ENCODE results near the gene TOP3B. TPM values are rescaled to one million over a fixed set of nuclear protein-coding genes. Genes with fewer than 3 reads are reported as not detected.
A peak's percentile ranks its signal among the peaks of the same experiment; 100 is the strongest.

The TOP3B gene
- total and polyA plus RNA-seq, 9 of the 15 experiments (the other 6 are each of a cell fraction or from before 2014, with no cell fraction given), result 3.0 to 188 (median 112) TPM

DNA sequence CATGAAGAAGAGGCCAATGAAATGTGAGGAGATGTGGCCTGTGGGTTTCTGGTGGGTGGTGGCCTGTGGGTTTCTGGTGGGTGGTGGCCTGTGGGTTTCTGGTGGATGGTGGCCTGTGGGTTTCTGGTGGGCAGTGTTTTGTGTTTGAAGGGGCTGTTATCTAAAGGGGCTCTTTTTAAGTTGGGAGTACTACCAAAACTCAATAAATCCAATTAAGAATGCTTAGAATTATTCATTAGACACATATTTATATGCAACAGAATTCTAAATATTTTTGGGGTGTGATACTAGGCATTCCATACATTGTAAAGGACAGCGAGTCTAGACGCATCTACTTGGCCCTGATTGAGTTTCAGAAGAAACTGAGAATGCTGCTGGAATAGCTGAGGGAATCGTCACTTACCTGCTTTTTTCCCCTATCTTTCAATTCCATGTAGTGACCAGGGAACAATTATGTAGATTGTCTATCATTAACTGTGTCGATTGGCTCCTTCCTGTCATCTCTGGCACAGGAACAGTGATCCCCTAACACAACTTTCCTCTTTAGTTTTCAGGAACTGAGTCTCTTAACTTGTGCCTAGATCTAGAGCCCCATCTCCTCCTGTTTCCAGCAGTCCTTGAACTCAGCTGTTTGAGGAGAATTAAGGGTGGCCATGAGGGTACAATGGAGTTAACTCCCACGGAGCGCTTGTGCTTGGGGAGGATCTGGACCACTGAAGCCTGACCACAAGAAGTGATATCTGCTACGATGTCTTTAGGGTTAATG, 37.3 kb upstream of the TOP3B start (continued):
- TF ChIP-seq, protein P1, sequence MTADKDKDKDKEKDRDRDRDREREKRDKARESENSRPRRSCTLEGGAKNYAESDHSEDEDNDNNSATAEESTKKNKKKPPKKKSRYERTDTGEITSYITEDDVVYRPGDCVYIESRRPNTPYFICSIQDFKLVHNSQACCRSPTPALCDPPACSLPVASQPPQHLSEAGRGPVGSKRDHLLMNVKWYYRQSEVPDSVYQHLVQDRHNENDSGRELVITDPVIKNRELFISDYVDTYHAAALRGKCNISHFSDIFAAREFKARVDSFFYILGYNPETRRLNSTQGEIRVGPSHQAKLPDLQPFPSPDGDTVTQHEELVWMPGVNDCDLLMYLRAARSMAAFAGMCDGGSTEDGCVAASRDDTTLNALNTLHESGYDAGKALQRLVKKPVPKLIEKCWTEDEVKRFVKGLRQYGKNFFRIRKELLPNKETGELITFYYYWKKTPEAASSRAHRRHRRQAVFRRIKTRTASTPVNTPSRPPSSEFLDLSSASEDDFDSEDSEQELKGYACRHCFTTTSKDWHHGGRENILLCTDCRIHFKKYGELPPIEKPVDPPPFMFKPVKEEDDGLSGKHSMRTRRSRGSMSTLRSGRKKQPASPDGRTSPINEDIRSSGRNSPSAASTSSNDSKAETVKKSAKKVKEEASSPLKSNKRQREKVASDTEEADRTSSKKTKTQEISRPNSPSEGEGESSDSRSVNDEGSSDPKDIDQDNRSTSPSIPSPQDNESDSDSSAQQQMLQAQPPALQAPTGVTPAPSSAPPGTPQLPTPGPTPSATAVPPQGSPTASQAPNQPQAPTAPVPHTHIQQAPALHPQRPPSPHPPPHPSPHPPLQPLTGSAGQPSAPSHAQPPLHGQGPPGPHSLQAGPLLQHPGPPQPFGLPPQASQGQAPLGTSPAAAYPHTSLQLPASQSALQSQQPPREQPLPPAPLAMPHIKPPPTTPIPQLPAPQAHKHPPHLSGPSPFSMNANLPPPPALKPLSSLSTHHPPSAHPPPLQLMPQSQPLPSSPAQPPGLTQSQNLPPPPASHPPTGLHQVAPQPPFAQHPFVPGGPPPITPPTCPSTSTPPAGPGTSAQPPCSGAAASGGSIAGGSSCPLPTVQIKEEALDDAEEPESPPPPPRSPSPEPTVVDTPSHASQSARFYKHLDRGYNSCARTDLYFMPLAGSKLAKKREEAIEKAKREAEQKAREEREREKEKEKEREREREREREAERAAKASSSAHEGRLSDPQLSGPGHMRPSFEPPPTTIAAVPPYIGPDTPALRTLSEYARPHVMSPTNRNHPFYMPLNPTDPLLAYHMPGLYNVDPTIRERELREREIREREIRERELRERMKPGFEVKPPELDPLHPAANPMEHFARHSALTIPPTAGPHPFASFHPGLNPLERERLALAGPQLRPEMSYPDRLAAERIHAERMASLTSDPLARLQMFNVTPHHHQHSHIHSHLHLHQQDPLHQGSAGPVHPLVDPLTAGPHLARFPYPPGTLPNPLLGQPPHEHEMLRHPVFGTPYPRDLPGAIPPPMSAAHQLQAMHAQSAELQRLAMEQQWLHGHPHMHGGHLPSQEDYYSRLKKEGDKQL (CRISPR knock-in tag; IDR thresholded peaks at IDR 0.05; ENCODE audit: borderline replicate concordance), result 0 out of 2 replicates have a peak, but pooled peaks have one; percentile 86
- TF ChIP-seq, protein P2, sequence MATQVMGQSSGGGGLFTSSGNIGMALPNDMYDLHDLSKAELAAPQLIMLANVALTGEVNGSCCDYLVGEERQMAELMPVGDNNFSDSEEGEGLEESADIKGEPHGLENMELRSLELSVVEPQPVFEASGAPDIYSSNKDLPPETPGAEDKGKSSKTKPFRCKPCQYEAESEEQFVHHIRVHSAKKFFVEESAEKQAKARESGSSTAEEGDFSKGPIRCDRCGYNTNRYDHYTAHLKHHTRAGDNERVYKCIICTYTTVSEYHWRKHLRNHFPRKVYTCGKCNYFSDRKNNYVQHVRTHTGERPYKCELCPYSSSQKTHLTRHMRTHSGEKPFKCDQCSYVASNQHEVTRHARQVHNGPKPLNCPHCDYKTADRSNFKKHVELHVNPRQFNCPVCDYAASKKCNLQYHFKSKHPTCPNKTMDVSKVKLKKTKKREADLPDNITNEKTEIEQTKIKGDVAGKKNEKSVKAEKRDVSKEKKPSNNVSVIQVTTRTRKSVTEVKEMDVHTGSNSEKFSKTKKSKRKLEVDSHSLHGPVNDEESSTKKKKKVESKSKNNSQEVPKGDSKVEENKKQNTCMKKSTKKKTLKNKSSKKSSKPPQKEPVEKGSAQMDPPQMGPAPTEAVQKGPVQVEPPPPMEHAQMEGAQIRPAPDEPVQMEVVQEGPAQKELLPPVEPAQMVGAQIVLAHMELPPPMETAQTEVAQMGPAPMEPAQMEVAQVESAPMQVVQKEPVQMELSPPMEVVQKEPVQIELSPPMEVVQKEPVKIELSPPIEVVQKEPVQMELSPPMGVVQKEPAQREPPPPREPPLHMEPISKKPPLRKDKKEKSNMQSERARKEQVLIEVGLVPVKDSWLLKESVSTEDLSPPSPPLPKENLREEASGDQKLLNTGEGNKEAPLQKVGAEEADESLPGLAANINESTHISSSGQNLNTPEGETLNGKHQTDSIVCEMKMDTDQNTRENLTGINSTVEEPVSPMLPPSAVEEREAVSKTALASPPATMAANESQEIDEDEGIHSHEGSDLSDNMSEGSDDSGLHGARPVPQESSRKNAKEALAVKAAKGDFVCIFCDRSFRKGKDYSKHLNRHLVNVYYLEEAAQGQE (IDR thresholded peaks at IDR 0.05; ENCODE audit: borderline replicate concordance), result no peak
- TF ChIP-seq, protein P2 (CRISPR knock-in tag; IDR thresholded peaks at IDR 0.05; ENCODE audit: low read depth), result 0 out of 2 replicates have a peak, but pooled peaks have one; percentile 2
- TF ChIP-seq ZFX (CRISPR knock-in tag; IDR thresholded peaks at IDR 0.05), result no peak
- no peak for TF ChIP-seq ZNF766 (CRISPR knock-in tag; conservative IDR thresholded peaks at IDR 0.05)
- TF ChIP-seq SPI1 (IDR thresholded peaks at IDR 0.05; ENCODE audit: borderline replicate concordance, low read depth, low read length), result no peak
- TF ChIP-seq, protein P3, sequence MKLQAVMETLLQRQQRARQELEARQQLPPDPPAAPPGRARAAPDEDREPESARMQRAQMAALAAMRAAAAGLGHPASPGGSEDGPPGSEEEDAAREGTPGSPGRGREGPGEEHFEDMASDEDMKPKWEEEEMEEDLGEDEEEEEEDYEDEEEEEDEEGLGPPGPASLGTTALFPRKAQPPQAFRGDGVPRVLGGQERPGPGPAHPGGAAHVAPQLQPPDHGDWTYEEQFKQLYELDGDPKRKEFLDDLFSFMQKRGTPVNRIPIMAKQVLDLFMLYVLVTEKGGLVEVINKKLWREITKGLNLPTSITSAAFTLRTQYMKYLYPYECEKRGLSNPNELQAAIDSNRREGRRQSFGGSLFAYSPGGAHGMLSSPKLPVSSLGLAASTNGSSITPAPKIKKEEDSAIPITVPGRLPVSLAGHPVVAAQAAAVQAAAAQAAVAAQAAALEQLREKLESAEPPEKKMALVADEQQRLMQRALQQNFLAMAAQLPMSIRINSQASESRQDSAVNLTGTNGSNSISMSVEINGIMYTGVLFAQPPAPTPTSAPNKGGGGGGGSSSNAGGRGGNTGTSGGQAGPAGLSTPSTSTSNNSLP (IDR thresholded peaks at IDR 0.05; ENCODE audit: borderline replicate concordance, low read depth, low read length), result 0 out of 2 replicates have a peak, but pooled peaks have one; percentile 34
- 0 out of 4 replicates have a peak, but pooled peaks of 1 of the 2 experiments have one; percentile 28 for TF ChIP-seq FOXA3 (CRISPR knock-in tag; conservative IDR thresholded peaks at IDR 0.05 in 1 of 2, IDR thresholded peaks at IDR 0.05 in 1 of 2)
